IgD-negative memory B cell (primary cell): ENCODE results near the gene KRTAP10-6. TPM values are rescaled to one million over a fixed set of nuclear protein-coding genes. Genes with fewer than 3 reads are reported as not detected.
"Not testable (repeated sequence)": the region's sequence is repeated elsewhere in the genome, so short reads cannot be mapped to it uniquely, and the experiment has no call there.

ENCODE experiments used
- H3K27ac Mint-ChIP-seq, 3 donors: one replicate each; pipeline ENCODE4 v1.8.0; 2020 to 2022; ENCODE audit warnings: mild to moderate bottlenecking in 3 of 3, mixed read lengths in 3 of 3, moderate library complexity in 1 of 3
- H3K27me3 Mint-ChIP-seq: one replicate; pipeline ENCODE4 v1.8.0; 2021; ENCODE audit warnings: mixed read lengths
- H3K36me3 Mint-ChIP-seq: one replicate; pipeline ENCODE4 v1.8.0; 2020; ENCODE audit warnings: mild to moderate bottlenecking, mixed read lengths
- H3K4me1 Mint-ChIP-seq, 3 donors: one replicate each; pipeline ENCODE4 v1.8.0; 2020 to 2022; ENCODE audit warnings: mixed read lengths in 3 of 3, mild to moderate bottlenecking in 1 of 3
- H3K4me3 Mint-ChIP-seq, 4 donors: one replicate each; pipeline ENCODE4 v1.8.0; 2020 to 2022; ENCODE audit warnings: mild to moderate bottlenecking in 4 of 4, mixed read lengths in 4 of 4, moderate library complexity in 3 of 4
- H3K9me3 Mint-ChIP-seq, 3 donors: one replicate each; pipeline ENCODE4 v1.8.0; 2020 to 2021; ENCODE audit warnings: mixed read lengths in 3 of 3, mild to moderate bottlenecking in 1 of 3
- polyA plus RNA-seq: library from polyadenylated mRNA; unstranded; fragments of 300-500 nt; fragmentation: Illumina TruSeq; gene quantifications from one replicate; pipeline ENCODE4 v1.2.3, GENCODE V29; 2021

KRTAP10-6 gene
- polyA plus RNA-seq, 1 donor from 2014 or later = not detected

DNA sequence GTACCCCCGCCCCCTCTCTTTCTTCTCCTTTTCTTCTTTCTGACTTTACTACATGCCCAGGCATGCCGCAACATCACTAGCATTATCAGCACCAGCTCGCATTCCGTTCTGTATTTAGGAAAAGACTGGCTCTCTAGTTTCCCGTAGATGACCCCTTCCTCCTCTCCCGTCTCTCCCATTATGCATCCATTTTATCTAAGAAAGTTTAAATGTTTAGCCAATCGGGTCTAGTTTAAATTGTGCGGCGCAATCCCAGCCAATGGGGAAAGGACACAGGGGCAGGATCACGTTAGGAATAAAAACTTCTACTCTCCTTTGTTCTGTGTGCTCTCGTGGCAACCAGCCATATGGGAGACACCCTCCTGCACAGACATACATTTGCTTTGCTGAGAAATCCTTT is 5.8 kb upstream of the KRTAP10-6 start:
- no peak overlapping the region for H3K27ac Mint-ChIP-seq
- H3K4me1 Mint-ChIP-seq = peaks cover 0 to 1% (median 0%) of the 10 kb centered on the region in 3 donors
- peaks cover 0 to 6% (median 2%) of the 10 kb centered on the region in 3 donors for H3K9me3 Mint-ChIP-seq
- H3K27me3 Mint-ChIP-seq = peaks cover 9% of the 10 kb centered on the region
- peaks cover 2% of the 10 kb centered on the region for H3K36me3 Mint-ChIP-seq
- H3K4me3 Mint-ChIP-seq = no peak overlapping the region

GRCh38 chr21:44596068-44596725 is 3.9 kb upstream of the KRTAP10-6 start:
- Mint-ChIP-seq H3K4me1 (no peaks in the 10 kb centered on the region), H3K27me3 (peaks cover 3% of the 10 kb centered on the region), H3K27ac (no peak overlapping the region), H3K36me3 (peaks cover 2% of the 10 kb centered on the region), H3K4me3 (no peak overlapping the region), H3K9me3 (peaks cover 0 to 6% (median 2%) of the 10 kb centered on the region in 3 donors)

DNA sequence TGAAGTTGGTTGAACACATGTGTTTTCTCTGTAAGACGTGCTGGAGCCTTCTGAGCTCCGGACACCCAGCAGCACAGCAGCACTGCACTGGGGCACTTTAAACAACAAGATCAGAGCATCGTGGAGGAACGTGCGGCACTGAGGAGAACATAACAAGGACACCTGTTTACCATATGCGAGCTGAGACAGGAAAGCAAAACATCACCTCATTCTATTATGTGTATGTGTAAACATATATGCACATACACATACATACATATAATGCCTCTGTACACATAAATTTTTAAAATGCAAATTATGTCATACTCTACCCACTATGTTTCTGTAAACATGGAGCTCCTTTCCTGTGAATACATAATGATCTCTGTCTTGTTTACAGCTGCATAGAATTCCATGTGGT is 3.2 kb upstream of the KRTAP10-6 start:
- Mint-ChIP-seq H3K9me3 (peaks cover 0 to 6% (median 2%) of the 10 kb centered on the region in 3 donors), H3K36me3 (peaks cover 2% of the 10 kb centered on the region), H3K4me1 (no peaks in the 10 kb centered on the region), H3K27me3 (peaks cover 2% of the 10 kb centered on the region), H3K4me3 (no peak overlapping the region), H3K27ac (peak overlapping the region in 1 of 3 donors; percentile 10)

DNA sequence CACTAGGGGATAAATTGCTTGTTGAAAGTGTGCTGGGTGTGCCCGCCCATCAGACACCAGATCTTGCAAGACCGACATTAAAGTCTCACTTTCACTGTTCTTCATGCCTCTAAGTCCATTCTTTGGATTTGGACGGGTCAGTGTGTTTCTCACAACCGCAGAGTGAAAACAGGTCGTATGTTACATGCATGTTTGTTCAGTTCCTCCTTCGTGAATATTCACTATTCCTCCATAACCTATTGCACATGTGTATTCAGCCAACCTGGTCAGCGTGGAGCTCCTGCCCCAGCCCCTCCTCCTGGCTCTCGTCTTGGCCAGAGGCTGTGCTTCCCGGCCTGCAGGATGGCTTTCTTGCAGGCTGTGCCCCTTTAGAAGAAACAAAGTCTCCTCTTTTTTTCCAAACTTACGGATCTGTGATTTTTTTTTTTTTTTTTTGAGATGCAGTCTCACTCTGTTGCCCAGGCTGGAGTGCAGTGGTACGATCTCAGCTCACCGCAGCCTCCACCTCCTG is 2.2 kb upstream of the KRTAP10-6 start:
- H3K4me3 Mint-ChIP-seq = no peak overlapping the region
- peaks cover 6% of the 10 kb centered on the region for H3K27me3 Mint-ChIP-seq
- peaks cover 2% of the 10 kb centered on the region for H3K36me3 Mint-ChIP-seq
- H3K9me3 Mint-ChIP-seq = peaks cover 0 to 6% (median 2%) of the 10 kb centered on the region in 3 donors
- H3K4me1 Mint-ChIP-seq = no peaks in the 10 kb centered on the region
- H3K27ac Mint-ChIP-seq = no peak overlapping the region

GRCh38 chr21:44593598-44594405 is 1.5 kb upstream of the KRTAP10-6 start:
- Mint-ChIP-seq H3K4me3 (no peak overlapping the region), H3K27me3 (peaks cover 10% of the 10 kb centered on the region), H3K36me3 (peaks cover 2% of the 10 kb centered on the region), H3K9me3 (peaks cover 0 to 5% (median 2%) of the 10 kb centered on the region in 3 donors), H3K4me1 (no peaks in the 10 kb centered on the region), H3K27ac (no peak overlapping the region)

GRCh38 chr21:44591801-44592130 is 539 bp downstream of the KRTAP10-6 start:
- not testable (repeated sequence) for H3K36me3 Mint-ChIP-seq, H3K4me1 Mint-ChIP-seq, H3K9me3 Mint-ChIP-seq, H3K27ac Mint-ChIP-seq
- H3K27me3 Mint-ChIP-seq = peaks cover 14% of the 10 kb centered on the region
- H3K4me3 Mint-ChIP-seq = peak overlapping the region in 1 of 4 donors; percentile 8

DNA sequence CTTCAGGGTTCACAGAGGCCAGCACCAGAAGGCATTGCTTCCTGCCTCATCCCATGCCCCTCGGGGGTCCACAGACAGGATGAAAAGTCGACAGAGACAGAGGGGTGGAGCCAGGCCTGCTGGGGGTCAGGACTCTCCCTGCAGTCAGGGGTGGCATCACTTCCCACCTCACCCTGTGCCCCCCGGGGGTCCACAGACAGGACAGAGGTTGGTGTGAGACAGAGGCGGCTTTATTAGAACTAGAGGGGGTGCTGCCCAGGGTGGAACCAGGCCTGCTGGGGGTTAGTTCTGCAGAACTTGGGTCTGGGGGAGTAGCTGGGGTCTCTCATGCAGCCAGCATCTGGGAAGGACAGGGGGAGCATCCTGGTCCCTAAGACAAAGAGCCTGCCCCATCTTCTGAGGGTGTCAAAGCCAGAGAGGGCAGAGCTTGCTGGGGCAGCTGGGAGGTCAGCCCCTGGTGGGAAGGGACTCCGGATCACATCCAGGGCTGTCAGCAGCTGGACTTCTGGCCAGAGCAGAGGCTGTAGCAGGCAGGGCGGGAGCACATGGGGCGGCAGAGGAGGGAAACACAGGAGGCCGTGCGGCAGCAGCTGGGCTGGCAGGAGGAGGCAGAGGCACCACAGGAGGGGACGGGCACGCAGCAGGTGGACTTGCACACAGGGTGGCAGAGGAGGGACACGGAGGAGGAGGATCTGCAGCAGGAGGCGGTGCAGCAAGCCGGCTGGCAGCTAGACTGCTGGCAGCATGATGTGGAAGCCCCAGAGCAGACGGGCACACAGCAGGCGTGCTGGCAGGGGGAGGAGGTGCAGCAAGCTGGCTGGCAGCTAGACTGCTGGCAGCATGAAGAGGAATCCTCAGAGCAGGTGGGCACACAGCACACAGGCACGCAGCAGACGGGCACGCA is 1.2 kb downstream of the KRTAP10-6 start:
- H3K9me3 Mint-ChIP-seq, H3K36me3 Mint-ChIP-seq, H3K4me1 Mint-ChIP-seq, H3K27ac Mint-ChIP-seq: not testable (repeated sequence)
- peak overlapping the region in 1 of 4 donors; percentile 8 for H3K4me3 Mint-ChIP-seq
- H3K27me3 Mint-ChIP-seq = peaks cover 19% of the 10 kb centered on the region

- peaks cover 0 to 7% (median 0%) of the 10 kb centered on the region in 3 donors for H3K9me3 Mint-ChIP-seq
- peaks cover 21% of the 10 kb centered on the region for H3K27me3 Mint-ChIP-seq
- H3K36me3 Mint-ChIP-seq = no peaks in the 10 kb centered on the region
- H3K4me1 Mint-ChIP-seq = no peaks in the 10 kb centered on the region
- H3K27ac Mint-ChIP-seq = no peak overlapping the region
- H3K4me3 Mint-ChIP-seq = no peak overlapping the region
These were observed 2.0 kb downstream of the KRTAP10-6 start for GRCh38 chr21:44590311-44590721.

GRCh38 chr21:44589586-44590305 is 2.6 kb downstream of the KRTAP10-6 start:
- Mint-ChIP-seq H3K27ac (no peak overlapping the region), H3K4me3 (no peak overlapping the region), H3K27me3 (peaks cover 25% of the 10 kb centered on the region), H3K9me3 (peaks cover 0 to 7% (median 0%) of the 10 kb centered on the region in 3 donors), H3K4me1 (no peaks in the 10 kb centered on the region), H3K36me3 (no peaks in the 10 kb centered on the region)

DNA sequence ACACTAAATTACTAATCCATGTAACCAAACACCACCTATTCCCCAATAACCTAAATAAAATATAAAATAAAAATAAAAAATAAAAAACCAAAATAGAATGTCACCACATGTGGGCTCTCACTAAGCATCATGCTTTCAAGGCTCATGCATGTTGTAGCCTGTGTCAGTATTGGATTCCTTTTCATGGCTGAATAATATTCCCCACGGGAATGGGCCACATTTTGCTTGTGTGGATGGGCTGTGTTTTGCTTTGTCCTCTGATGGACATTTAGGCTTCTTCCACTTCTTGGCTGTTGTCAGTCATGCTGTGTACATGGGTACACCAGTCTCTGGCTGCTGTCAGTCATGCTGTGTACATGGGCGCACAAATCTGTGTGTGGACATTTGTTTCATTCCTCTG is 3.2 kb downstream of the KRTAP10-6 start:
- Mint-ChIP-seq H3K27me3 (peaks cover 25% of the 10 kb centered on the region), H3K4me3 (no peak overlapping the region), H3K27ac (no peak overlapping the region), H3K36me3 (no peaks in the 10 kb centered on the region), H3K9me3 (peaks cover 0 to 7% (median 0%) of the 10 kb centered on the region in 3 donors), H3K4me1 (no peaks in the 10 kb centered on the region)

DNA sequence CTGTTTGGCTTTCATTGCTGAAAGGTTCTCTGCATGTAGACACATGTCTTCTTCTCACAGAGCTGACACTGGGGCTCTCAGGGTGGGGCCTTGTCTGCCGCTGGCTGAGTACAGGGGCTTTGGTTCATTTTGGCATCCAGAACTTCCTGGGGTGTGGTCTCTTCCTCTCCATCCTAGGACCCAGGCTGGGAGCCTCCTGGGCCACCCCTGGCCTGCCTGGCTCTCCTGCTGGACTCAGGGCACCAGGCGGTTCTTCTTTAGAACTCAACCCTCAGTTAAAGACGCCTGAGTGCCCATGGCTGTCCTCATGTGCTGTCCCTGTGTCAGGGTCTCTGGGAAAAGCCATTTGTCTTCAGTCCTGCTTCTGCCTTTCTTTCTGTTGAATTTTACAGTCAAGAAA is 6.4 kb downstream of the KRTAP10-6 start:
- no peaks in the 10 kb centered on the region for H3K4me1 Mint-ChIP-seq
- peaks cover 0 to 14% (median 10%) of the 10 kb centered on the region in 3 donors for H3K9me3 Mint-ChIP-seq
- H3K27me3 Mint-ChIP-seq = peaks cover 30% of the 10 kb centered on the region
- no peaks in the 10 kb centered on the region for H3K36me3 Mint-ChIP-seq
- no peak overlapping the region for H3K27ac Mint-ChIP-seq
- no peak overlapping the region for H3K4me3 Mint-ChIP-seq

- H3K27me3 Mint-ChIP-seq = peaks cover 23% of the 10 kb centered on the region
- H3K27ac Mint-ChIP-seq = no peak overlapping the region
- peaks cover 4% of the 10 kb centered on the region for H3K36me3 Mint-ChIP-seq
- no peak overlapping the region for H3K4me3 Mint-ChIP-seq
- peaks cover 0 to 17% (median 15%) of the 10 kb centered on the region in 3 donors for H3K9me3 Mint-ChIP-seq
- H3K4me1 Mint-ChIP-seq = peaks cover 0 to 2% (median 0%) of the 10 kb centered on the region in 3 donors
These were observed 8.5 kb downstream of the KRTAP10-6 start for GRCh38 chr21:44583800-44584147.

GRCh38 chr21:44583089-44583799 is 9.1 kb downstream of the KRTAP10-6 start:
- Mint-ChIP-seq H3K27ac (no peak overlapping the region), H3K4me3 (peak overlapping the region in 1 of 4 donors; percentile 70), H3K4me1 (peaks cover 0 to 2% (median 0%) of the 10 kb centered on the region in 3 donors), H3K27me3 (peaks cover 23% of the 10 kb centered on the region), H3K9me3 (peaks cover 0 to 17% (median 16%) of the 10 kb centered on the region in 3 donors), H3K36me3 (peaks cover 4% of the 10 kb centered on the region)

DNA sequence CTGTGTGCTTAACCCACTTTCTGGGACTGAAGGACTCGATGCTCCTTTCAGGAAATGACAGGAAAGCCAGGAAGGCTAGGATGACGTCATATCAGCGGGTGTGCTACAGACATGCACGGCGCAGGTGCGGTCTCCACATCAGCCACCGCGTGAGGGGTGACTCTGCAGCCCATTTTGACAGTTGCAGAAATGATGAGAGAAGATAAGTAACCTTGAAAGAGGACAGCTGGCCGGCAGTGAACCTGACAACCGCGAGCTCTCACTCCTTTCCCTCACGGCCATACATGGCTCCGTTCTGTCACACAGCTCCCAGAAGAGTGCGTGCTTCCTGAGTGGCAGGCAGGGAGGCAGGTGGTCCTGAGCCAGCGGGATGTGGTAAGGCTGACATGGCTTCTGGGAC is 10.2 kb downstream of the KRTAP10-6 start:
- peaks cover 0 to 2% (median 0%) of the 10 kb centered on the region in 3 donors for H3K4me1 Mint-ChIP-seq
- H3K27ac Mint-ChIP-seq = no peak overlapping the region
- H3K4me3 Mint-ChIP-seq = no peak overlapping the region
- peaks cover 21% of the 10 kb centered on the region for H3K27me3 Mint-ChIP-seq
- H3K36me3 Mint-ChIP-seq = peaks cover 7% of the 10 kb centered on the region
- H3K9me3 Mint-ChIP-seq = peaks cover 1 to 26% (median 24%) of the 10 kb centered on the region in 3 donors
